ENCODE data around the gene ALOX12B. TPM values are rescaled to one million over a fixed set of nuclear protein-coding genes. Genes with fewer than 3 reads are reported as not detected.

ALOX12B gene
- total and polyA plus RNA-seq, 2 of the 8 experiments (the other 6 are each of a cell fraction or from before 2014, with no cell fraction given): 0.86 TPM; not detected in 1

- peaks cover 5 to 31% (median 24%) of the 10 kb centered on the region in 4 experiments; a peak in 6 of 7 replicates for H3K27me3 ChIP-seq (replicated peaks in 1 of 4; ENCODE audit: control insufficient read depth in 3 of 4, extremely low read depth in 1 of 4, insufficient read depth in 3 of 4, low read length in 3 of 4)
- H2BK5ac ChIP-seq (ENCODE audit: low read depth, low read length): peak overlapping the region; percentile 30; the same call in 1 of the 2 replicates
- H2BK20ac ChIP-seq (ENCODE audit: low read length): peak overlapping the region; percentile 80; the same call in 1 of the 2 replicates
- no peak overlapping the region for H3K9ac ChIP-seq (replicated peaks in 1 of 4; ENCODE audit: extremely low read depth in 1 of 4, low read depth in 3 of 4, low read length in 3 of 4)
- WGBS, 2 experiments (ENCODE audit: extremely low coverage in 1 of 2, insufficient coverage in 1 of 2, insufficient read length in 1 of 2, insufficient replicate concordance in 2 of 2, low coverage in 1 of 2, low lambda C conversion rate in 2 of 2, missing lambda C conversion rate in 1 of 2): 58% methylated on average over 4 of the region's 6 CpGs; no CpG with 5 or more reads in 1 of the 2 experiments
- H4K5ac ChIP-seq (ENCODE audit: insufficient read length, low read depth, low read length): no peak overlapping the region
- H4K20me1 ChIP-seq (replicated peaks in 1 of 2; ENCODE audit: control insufficient read depth in 1 of 2, insufficient read depth in 2 of 2, low read length in 2 of 2): peaks cover 2 to 4% of the 10 kb centered on the region in 2 experiments
- H2BK15ac ChIP-seq (ENCODE audit: low read length): peak overlapping the region; percentile 53
- peaks cover 7 to 29% (median 14%) of the 10 kb centered on the region in 4 experiments for H3K4me1 ChIP-seq (replicated peaks in 1 of 4; ENCODE audit: control insufficient read depth in 3 of 4, insufficient read depth in 4 of 4, low read length in 3 of 4)
- peaks cover 9% of the 10 kb centered on the region; the same call in 1 of the 2 replicates for H3K23me2 ChIP-seq (ENCODE audit: low read depth, low read length)
- DNase-seq (ENCODE audit: low read depth in 1 of 2, low spot score in 2 of 2) (no peak), FAIRE-seq (no peak)
- H3K9me3 ChIP-seq (ENCODE audit: insufficient read depth in 2 of 2, low read depth in 1 of 2, low read length in 1 of 2): no peaks in the 10 kb centered on the region
- no peaks in the 10 kb centered on the region for H3K36me3 ChIP-seq (ENCODE audit: control insufficient read depth in 2 of 4, insufficient read depth in 4 of 4, low read length in 3 of 4)
- H3K27ac ChIP-seq (ENCODE audit: low read depth, low read length): no peak overlapping the region
- H3K14ac ChIP-seq (ENCODE audit: insufficient read length): no peak overlapping the region
- no peak overlapping the region for H3K23ac ChIP-seq (ENCODE audit: insufficient read length)
- no peaks in the 10 kb centered on the region; the same call in 1 of the 2 replicates for H3K79me1 ChIP-seq (ENCODE audit: low read depth, low read length)
- no peak overlapping the region for H3K4ac ChIP-seq (replicated peaks; ENCODE audit: insufficient read length, low read depth, low read length)
- no peak overlapping the region for H4K8ac ChIP-seq (ENCODE audit: extremely low read depth, insufficient read depth, low read length)
- H2BK120ac ChIP-seq (replicated peaks; ENCODE audit: low read depth, low read length): no peak overlapping the region
- ChIA-PET POLR2A (ENCODE audit: partially characterized antibody) (interaction anchor here (1.0 to 1.7 kb wide), 4 partner anchors 10 to 157 kb away, joined by 3 to 4 read pairs (median 4); no protein-coding TSS in a partner anchor), CTCF (ENCODE audit: partially characterized antibody) (interaction anchor here (1.0 to 11.6 kb wide), 5 partner anchors 10 to 59 kb away, joined by 3 to 270 read pairs (median 5); partner anchors contain the start of genes ALOXE3 and HES7)
- H3K18ac ChIP-seq (ENCODE audit: extremely low read depth, low read length): peak overlapping the region; percentile 87
- no peak for TF ChIP-seq FOSL1 (IDR thresholded peaks at IDR 0.05; ENCODE audit: insufficient read depth, low read depth, low read length)
- TF ChIP-seq EGR1 (IDR thresholded peaks at IDR 0.05; ENCODE audit: borderline replicate concordance, low read depth, low read length): no peak
- no peak for TF ChIP-seq ATF3 (IDR thresholded peaks at IDR 0.05; ENCODE audit: insufficient read depth, low read depth, low read length)
- TF ChIP-seq E2F6 (IDR thresholded peaks at IDR 0.05): no peak
- no peak for TF ChIP-seq SRF (IDR thresholded peaks at IDR 0.05; ENCODE audit: low read depth, low read length)
- no peak for TF ChIP-seq SIRT6 (IDR thresholded peaks at IDR 0.05; ENCODE audit: low read length)
- no peak for TF ChIP-seq TCF12 (IDR thresholded peaks at IDR 0.05; ENCODE audit: low read depth, low read length)
- no peak for TF ChIP-seq TAF1 (IDR thresholded peaks at IDR 0.05; ENCODE audit: low read depth, low read length)
- no peak for TF ChIP-seq KDM5A (IDR thresholded peaks at IDR 0.05; ENCODE audit: low read length)
- H4K91ac ChIP-seq (replicated peaks; ENCODE audit: insufficient read length, low read length): no peak overlapping the region
- peak overlapping the region; percentile 87; the same call in 1 of the 2 replicates for H2BK12ac ChIP-seq (ENCODE audit: low read depth, low read length)
- H2AFZ ChIP-seq (ENCODE audit: low read length): no peak overlapping the region
- H2AK5ac ChIP-seq (ENCODE audit: low read depth, low read length): peak overlapping the region; percentile 58; the same call in 1 of the 2 replicates
- no peak overlapping the region for H3K56ac ChIP-seq (replicated peaks; ENCODE audit: insufficient read length, low read depth, low read length)
- peak overlapping the region; percentile 36 to 86; a peak in 3 of 4 replicates for H3K4me2 ChIP-seq (ENCODE audit: insufficient read depth in 1 of 2, low read depth in 2 of 2, low read length in 2 of 2)
- peak overlapping the region in 1 of 4 experiments; percentile 50; a peak in 2 of 8 replicates for H3K4me3 ChIP-seq (ENCODE audit: extremely low read depth in 1 of 4, insufficient read depth in 2 of 4, low read depth in 3 of 4, low read length in 4 of 4)
- no peaks in the 10 kb centered on the region for H3K79me2 ChIP-seq (ENCODE audit: control insufficient read depth in 1 of 2, insufficient read depth in 2 of 2, low read length in 2 of 2)
Observed at GRCh38 chr17:8064561-8065019, 22.9 kb downstream of the ALOX12B start.
